Activated gamma-delta T cell treated with Interleukin-2 at 50 U/mL for 16 hours (primary cell): ENCODE data around the gene REXO2.

Experiments used
- DNase-seq: peaks from one replicate; pipeline ENCODE4 v3.0.0-alpha.2; 2020

REXO2 gene

DNA sequence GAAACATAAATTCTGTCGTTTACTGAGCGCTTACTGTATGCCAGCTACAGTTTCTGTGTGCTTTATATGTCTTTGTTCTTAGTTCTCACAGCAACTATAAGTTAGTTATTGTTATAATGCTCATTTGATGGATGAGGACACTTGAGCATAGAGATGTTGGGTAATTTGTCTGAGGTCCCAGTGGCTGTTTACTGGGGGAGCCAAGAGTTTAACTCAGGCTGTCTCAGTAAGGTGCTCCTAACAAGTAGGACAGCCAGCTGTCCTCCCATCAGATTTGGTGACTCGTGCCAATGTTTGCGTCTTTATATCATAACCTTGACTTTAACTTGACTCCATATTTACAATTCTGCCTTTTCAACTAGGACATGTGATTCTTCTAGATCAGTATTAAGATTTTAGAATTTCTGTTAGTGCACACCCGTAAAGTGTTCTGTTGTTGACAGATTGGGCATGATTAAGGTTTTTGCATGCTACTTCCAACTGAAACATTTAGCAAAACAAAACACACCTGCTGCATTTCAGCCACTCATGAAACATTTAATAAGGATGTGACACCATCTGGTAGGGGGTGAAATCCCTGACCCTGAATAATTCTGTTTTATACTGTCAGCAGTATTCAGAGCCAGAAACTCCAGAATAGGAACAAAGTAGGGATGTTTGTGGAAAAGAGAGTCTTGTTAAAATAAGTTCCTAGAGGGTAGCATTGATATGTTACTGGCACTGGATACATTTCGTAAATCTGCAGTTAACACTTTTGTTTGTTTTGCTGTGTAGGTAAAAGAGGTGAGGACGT is 1.9 kb downstream of the REXO2 start:
- no peak for DNase-seq

GRCh38 chr11:114441921-114442320 is 2.7 kb downstream of the REXO2 start:
- DNase-seq: no peak

DNA sequence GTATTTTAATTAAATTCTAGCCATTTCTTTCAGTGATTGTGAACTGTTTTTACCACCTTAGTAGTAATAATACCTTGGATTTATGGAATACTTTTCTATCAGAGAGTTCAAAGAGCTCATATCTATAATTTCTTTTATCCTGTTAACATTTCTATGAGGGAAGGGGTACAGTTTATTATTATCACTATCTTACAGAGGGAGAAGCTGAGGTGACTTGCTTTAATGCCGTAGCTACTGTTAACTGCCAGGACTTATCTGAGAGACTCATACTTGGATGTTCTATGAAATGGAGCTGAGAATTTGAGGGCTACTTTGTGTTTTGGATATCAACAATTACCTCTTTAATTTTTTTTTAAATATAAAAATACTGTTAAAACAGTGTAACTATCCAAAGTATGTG is 3.3 kb downstream of the REXO2 start:
- DNase-seq: no peak

DNA sequence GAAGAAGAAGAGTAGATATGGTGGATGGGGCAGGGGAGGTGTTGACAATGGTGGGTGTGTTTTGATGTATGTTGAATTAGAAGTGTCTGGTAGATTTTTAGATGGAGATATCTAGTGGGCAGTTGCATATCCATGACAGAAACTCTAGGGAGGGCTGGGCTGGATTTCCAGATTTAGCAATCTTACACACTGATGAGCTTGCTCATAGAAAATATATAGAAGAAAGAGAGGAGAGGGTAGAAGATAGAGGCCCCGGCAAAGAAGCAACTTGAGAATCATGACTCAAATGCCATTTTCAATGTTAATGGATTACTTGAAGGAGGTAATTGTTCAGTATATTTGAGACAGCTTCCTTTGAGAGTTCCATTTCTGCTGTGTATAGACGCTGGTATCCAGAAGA is 8.2 kb downstream of the REXO2 start:
- DNase-seq: no peak

GRCh38 chr11:114447892-114448291 is 8.6 kb downstream of the REXO2 start:
- DNase-seq: no peak

GRCh38 chr11:114448749-114449482 is 9.6 kb downstream of the REXO2 start:
- DNase-seq: no peak

- DNase-seq: no peak
Measured at GRCh38 chr11:114449845-114450244, 10.6 kb downstream of the REXO2 start.

DNA sequence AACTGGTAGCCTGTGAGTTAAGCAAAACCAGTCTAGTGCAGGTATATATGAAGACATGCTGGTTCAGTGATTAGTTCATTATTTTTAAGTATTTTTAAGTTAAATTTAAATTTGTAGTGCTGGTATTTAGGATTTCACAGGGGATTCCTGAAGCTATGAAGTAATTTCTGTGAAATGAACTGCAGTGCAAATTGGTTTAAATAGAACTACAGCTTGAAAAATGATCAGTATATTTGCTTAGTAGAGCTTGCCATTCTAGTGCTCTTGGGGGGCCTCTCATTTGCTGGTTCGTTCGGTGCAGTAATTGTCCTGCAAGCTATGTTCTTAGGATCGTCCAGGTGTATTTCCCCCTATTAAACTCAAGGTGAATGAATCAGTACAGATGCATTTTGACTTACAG is 13.1 kb downstream of the REXO2 start:
- DNase-seq: no peak

- DNase-seq: no peak
Measured at GRCh38 chr11:114463999-114464398, 24.7 kb downstream of the REXO2 start.

GRCh38 chr11:114466742-114467141 is 27.5 kb downstream of the REXO2 start:
- DNase-seq: no peak

DNA sequence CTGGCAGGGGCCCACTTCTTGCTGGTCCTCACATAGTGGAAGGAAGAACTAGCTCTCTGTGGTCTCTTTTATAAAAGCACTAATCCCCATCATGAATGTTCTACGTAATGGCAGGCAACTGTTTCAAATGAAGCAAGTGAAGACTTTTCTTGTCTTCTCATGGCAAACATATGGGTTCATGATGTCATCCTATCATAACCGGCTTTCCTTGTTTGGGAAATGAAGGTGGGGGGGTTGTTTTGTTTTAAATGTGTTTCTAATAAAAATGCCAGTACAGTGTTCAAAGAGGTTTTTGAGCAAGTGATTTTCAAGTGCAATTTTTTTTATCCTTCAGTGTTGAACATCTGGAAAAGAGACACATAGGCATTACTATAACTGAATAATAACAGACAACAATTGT is 33.4 kb downstream of the REXO2 start:
- DNase-seq: no peak

DNA sequence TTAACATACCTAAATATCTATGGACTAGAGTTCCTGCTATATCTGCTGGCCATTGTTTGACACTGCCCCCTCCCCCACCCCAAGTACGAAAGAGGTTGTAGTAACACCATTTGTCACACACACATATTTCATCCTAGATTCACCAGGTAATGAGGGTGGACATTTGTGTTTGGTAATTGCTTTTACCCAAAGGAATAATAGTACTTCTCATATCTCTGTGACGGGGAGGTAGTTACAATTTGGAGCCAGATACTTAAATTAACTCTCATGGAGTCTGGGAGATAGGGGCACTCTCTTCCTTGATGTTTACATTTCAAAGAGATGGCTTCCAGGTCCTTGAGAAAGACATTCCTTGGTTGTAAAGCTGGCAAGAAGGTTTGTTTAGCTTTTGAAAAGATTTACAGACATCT is 38.7 kb downstream of the REXO2 start:
- no peak for DNase-seq

DNA sequence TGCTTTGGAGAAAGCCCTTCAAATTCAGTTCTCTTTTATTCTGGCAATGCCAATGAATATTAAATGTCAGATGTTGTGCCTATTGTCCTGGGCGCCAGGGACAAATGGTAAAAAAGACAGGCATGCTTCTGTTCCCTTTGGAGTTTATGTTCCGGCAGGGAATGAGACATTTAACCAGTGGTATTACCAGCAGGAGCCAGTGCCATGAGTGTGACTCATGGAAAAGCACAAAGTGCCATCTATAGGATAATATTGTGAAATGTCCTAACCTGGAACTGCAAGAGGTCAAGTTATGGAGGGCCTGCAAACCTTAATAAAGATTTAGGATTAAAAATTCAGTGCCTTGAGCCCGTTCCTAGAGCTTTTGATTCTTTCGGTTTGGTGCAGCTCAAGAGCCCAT is 39.5 kb downstream of the REXO2 start:
- no peak for DNase-seq

DNA sequence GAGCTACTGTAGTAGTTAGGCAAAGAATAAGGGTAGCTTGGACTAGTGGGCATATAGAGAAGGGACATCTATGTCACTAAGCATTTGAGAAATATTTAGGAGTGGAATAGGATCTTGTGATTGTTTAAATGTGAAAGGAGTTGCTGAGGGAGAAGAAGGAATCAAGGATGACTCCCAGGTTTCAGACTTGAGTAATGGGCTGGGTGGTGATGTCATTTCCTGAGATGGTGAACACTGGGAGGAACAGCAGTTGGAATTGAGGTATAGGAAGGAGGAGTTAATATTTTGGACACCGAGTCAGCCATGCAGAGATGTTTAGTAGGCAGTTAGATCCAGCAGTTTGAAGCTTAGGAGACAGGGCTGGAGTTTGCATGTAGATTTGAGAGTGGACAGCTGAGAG is 40.1 kb downstream of the REXO2 start:
- no peak for DNase-seq

DNA sequence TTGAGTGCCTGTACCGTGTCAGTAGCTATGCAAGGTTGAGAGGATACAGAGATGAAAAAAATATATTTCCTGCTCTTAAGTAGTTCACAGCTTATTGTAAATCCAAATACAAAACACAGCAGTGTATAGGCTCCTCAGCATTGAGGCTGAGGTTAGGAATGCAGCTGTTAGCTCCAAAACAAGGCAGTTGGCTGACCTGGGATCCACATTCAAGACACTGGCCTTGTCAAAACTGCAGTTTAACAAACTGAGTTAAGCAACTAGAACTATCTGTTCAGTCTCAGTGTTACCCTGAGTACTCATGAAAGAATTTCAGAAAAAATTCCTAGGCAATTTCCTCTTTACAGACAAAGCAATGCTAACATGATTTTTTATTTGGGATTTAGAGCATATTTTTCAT is 42.8 kb downstream of the REXO2 start:
- DNase-seq: no peak

DNA sequence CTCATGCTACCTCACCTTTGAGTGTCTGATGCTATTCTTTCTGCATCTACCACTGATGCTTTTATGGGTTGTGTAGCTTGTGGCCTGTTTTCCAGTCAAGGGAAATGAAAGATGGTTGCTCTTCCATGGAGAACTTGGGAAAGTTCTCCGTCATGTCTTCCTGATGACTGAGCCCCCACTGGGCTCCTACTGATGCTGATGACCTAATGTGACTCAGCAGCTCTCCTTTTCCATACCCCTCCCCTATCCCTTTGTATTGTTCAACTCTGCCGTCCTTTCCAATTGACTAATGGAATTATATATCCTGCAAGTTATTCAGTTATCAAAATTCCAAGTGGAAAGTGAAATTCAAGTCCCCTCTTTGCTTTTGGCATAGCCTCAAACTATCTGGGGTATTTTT is 44.7 kb downstream of the REXO2 start:
- DNase-seq: no peak

- DNase-seq: no peak
Measured at GRCh38 chr11:114496915-114497314, 57.6 kb downstream of the REXO2 start.

DNA sequence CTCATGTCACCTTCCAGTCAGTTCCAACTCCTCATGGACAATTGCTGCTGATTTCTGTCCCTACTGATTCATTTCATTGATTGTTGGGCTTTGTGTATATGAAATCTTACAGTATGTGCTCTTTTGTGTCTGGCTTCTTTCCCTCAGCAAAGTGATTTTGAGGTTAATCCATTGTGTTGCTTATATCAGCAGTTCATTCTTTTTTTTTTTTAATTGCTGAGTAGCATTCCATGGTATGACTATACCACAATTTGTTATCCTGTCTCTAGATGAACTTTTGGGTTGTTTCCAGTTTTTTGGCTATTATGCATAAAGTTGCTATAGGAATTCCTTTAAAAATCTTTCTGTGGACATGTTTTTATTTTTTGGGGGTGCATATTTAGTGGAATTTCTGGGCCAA is 60.5 kb downstream of the REXO2 start:
- no peak for DNase-seq
